Esophagus squamous epithelium (tissue), 5 donors: ENCODE data around the gene KPNA3. TPM values are rescaled to one million over a fixed set of nuclear protein-coding genes. Genes with fewer than 3 reads are reported as not detected.

Experiments
- DNase-seq: peaks from one replicate; lab custom pipeline; 2025; lab: John Stamatoyannopoulos, UW
- H3K27ac ChIP-seq, 4 donors: fragments of 200-600 bp; sonication (generic); one replicate each; pipeline ENCODE4 v1.5.1; 2016 to 2019; ENCODE audit warnings: mild to moderate bottlenecking in 1 of 4
- H3K27me3 ChIP-seq, 4 donors: fragments of 200-600 bp; sonication (generic); 1 replicate in 3 of 4; 2 replicates in 1 of 4; pipeline versions ENCODE4 v1.5.1 to v1.6.0; 2017 to 2021; ENCODE audit warnings: antibody characterized with exemption in 1 of 4
- H3K36me3 ChIP-seq, 3 donors: fragments of 200-600 bp; sonication (generic); one replicate each; pipeline ENCODE4 v1.5.1; 2016 to 2019
- H3K4me1 ChIP-seq, 3 donors: fragments of 200-600 bp; sonication (generic); one replicate each; pipeline ENCODE4 v1.5.1; 2017 to 2019
- H3K4me3 ChIP-seq, 4 donors: fragments of 200-600 bp; sonication (generic); 1 replicate in 3 of 4; 2 replicates in 1 of 4; pipeline ENCODE4 v1.5.1; 2016 to 2019; ENCODE audit warnings: mild to moderate bottlenecking in 2 of 4, moderate library complexity in 1 of 4
- H3K9me3 ChIP-seq, 3 donors: fragments of 200-600 bp; sonication (generic); one replicate each; pipeline ENCODE4 v1.5.1; 2016 to 2019
- POLR2A ChIP-seq, 4 donors: fragments of 450-650 bp; IDR thresholded peaks; one replicate each; pipeline ENCODE4 v1.6.1; 2017; ENCODE audit warnings: antibody characterized with exemption in 4 of 4, mild to moderate bottlenecking in 4 of 4, moderate library complexity in 3 of 4
- WGBS, 2 donors: methylation state at CpG; one replicate each; pipeline ENCODE4 v1.1.5; 2018; 5-methylcytosine and 5-hydroxymethylcytosine counted together
- intact Hi-C: fragments of 100-400 bp; cut with DNase I; formaldehyde crosslinking; loops from one replicate; pipeline ENCODE4 v1.15.0; 2022
- total RNA-seq, 4 donors: library from RNA; depleted of rRNA; stranded (reverse); fragments of >200 nt; gene quantifications; one replicate each; pipeline ENCODE4 v1.1.0, GENCODE V29; 2016
- TF ChIP-seq, protein P1 (sequence below), 6 experiments: fragments of 450-650 bp in 4 of 6; fragments of 200-600 bp in 2 of 6; sonication (generic) in 2 of 6; IDR thresholded peaks; one replicate each; pipeline ENCODE4 v1.5.1; 2016 to 2019; ENCODE audit warnings: antibody characterized with exemption in 6 of 6, mild to moderate bottlenecking in 4 of 6, moderate library complexity in 4 of 6
- donor health status: DM: yes; HTN: yes; CAD: no.

Gene KPNA3
- total RNA-seq, 4 donors from 2014 or later: 19.7 to 35.0 (median 25.4) TPM

- Histone ChIP-seq H3K27me3 (no peaks in the 10 kb centered on the region), H3K27ac (no peak overlapping the region), H3K9me3 (no peaks in the 10 kb centered on the region), H3K4me3 (no peak overlapping the region), H3K4me1 (peaks cover 6 to 24% (median 9%) of the 10 kb centered on the region in 3 donors), H3K36me3 (no peaks in the 10 kb centered on the region)
- WGBS, 2 donors: 83 to 84% methylated on average over 3 to 4 of the region's 4 CpGs
- TF ChIP-seq, protein P1, sequence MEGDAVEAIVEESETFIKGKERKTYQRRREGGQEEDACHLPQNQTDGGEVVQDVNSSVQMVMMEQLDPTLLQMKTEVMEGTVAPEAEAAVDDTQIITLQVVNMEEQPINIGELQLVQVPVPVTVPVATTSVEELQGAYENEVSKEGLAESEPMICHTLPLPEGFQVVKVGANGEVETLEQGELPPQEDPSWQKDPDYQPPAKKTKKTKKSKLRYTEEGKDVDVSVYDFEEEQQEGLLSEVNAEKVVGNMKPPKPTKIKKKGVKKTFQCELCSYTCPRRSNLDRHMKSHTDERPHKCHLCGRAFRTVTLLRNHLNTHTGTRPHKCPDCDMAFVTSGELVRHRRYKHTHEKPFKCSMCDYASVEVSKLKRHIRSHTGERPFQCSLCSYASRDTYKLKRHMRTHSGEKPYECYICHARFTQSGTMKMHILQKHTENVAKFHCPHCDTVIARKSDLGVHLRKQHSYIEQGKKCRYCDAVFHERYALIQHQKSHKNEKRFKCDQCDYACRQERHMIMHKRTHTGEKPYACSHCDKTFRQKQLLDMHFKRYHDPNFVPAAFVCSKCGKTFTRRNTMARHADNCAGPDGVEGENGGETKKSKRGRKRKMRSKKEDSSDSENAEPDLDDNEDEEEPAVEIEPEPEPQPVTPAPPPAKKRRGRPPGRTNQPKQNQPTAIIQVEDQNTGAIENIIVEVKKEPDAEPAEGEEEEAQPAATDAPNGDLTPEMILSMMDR (IDR thresholded peaks at IDR 0.05): no peak
- no peak for TF ChIP-seq POLR2A (IDR thresholded peaks at IDR 0.05)
- intact Hi-C loops: no loop called here
- DNase-seq: no peak
These were observed 46.5 kb upstream of the KPNA3 start for GRCh38 chr13:49838989-49839388.

DNA sequence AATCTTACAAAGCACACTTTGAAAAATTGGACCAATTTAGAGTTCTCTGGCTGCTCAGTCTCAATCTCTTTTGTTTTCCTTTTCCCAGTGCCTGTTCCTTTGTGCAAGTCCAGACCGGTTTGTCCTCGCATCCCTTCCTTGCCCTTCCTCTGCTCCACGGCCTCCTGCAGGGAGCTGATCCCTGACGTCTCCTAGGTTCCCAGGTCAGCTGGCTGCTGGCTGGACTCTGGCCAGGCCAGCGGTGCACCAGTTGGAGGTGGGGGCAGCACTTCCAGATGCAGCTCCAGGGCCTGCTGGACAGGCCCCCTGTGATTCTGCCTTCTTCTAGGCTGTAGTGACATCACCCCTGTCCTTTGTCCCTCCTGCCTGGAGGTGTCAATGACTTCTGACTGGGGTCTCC, 44.0 kb upstream of the KPNA3 start:
- intact Hi-C loops: no loop called here
- Histone ChIP-seq H3K27me3 (no peaks in the 10 kb centered on the region), H3K36me3 (no peaks in the 10 kb centered on the region), H3K4me3 (no peak overlapping the region), H3K27ac (peak overlapping the region; percentile 49 to 75 (median 59)), H3K9me3 (no peaks in the 10 kb centered on the region), H3K4me1 (peaks cover 6 to 24% (median 9%) of the 10 kb centered on the region in 3 donors)
- WGBS, 2 donors: 16 to 34% methylated on average over 5 of the region's 5 CpGs
- no peak for DNase-seq
- TF ChIP-seq, protein P1 (IDR thresholded peaks at IDR 0.05): no peak
- no peak for TF ChIP-seq POLR2A (IDR thresholded peaks at IDR 0.05)

- DNase-seq: no peak
- WGBS, 2 donors: 77 to 82% methylated on average over 4 to 5 of the region's 5 CpGs
- peaks cover 6 to 18% (median 9%) of the 10 kb centered on the region in 3 donors for H3K4me1 ChIP-seq
- no peak for TF ChIP-seq POLR2A (IDR thresholded peaks at IDR 0.05)
- TF ChIP-seq, protein P1 (IDR thresholded peaks at IDR 0.05): no peak
- no peaks in the 10 kb centered on the region for H3K27me3 ChIP-seq
- H3K4me3 ChIP-seq: no peak overlapping the region
- H3K9me3 ChIP-seq: peaks cover 0 to 7% (median 0%) of the 10 kb centered on the region in 3 donors
- H3K27ac ChIP-seq: no peak overlapping the region
- no peaks in the 10 kb centered on the region for H3K36me3 ChIP-seq
- intact Hi-C loops: no loop called here
These were observed 40.9 kb upstream of the KPNA3 start for GRCh38 chr13:49833402-49833801.

GRCh38 chr13:49831455-49831854, 39.0 kb upstream of the KPNA3 start:
- Histone ChIP-seq H3K4me1 (peaks cover under 1 to 10% (median 6%) of the 10 kb centered on the region in 3 donors), H3K27me3 (no peaks in the 10 kb centered on the region), H3K4me3 (no peak overlapping the region), H3K9me3 (peaks cover 0 to 7% (median 0%) of the 10 kb centered on the region in 3 donors), H3K36me3 (no peaks in the 10 kb centered on the region), H3K27ac (no peak overlapping the region)
- 46 to 61% methylated on average over 4 of the region's 4 CpGs for WGBS, 2 donors
- intact Hi-C loops: no loop called here
- no peak for DNase-seq
- TF ChIP-seq, protein P1 (IDR thresholded peaks at IDR 0.05): no peak
- no peak for TF ChIP-seq POLR2A (IDR thresholded peaks at IDR 0.05)

DNA sequence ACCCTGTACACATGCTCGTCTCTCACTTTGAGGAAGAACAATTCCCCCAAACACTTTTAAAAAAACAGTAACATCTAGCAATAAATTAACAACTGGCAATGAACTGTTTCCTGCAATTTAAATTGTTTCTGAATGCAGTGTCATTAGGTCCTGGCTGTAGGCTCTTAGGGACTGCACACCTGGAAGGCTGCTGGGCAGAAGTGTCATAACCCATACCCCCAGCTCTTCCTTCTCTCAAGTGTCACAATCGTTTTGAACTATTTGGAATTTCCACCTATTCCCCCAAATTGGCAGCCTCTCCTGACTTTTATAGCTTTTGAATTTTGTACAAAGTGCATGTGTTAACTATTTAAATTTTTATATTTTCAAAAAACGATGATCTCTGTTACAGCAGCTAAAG, 38.2 kb upstream of the KPNA3 start:
- intact Hi-C loops: no loop called here
- Histone ChIP-seq H3K36me3 (no peaks in the 10 kb centered on the region), H3K9me3 (peaks cover 0 to 7% (median 0%) of the 10 kb centered on the region in 3 donors), H3K27me3 (no peaks in the 10 kb centered on the region), H3K4me3 (no peak overlapping the region), H3K4me1 (peaks cover 0 to 2% (median 0%) of the 10 kb centered on the region in 3 donors), H3K27ac (no peak overlapping the region)
- WGBS, 2 donors: 42 to 52% methylated on average over 3 of the region's 3 CpGs
- TF ChIP-seq, protein P1 (IDR thresholded peaks at IDR 0.05): no peak
- TF ChIP-seq POLR2A (IDR thresholded peaks at IDR 0.05): no peak
- DNase-seq: no peak
